ENCODE data around the gene PTCD3. TPM values are rescaled to one million over a fixed set of nuclear protein-coding genes. Genes with fewer than 3 reads are reported as not detected.

The PTCD3 gene
- total RNA-seq, 1 donor from 2014 or later, result 158 TPM

DNA sequence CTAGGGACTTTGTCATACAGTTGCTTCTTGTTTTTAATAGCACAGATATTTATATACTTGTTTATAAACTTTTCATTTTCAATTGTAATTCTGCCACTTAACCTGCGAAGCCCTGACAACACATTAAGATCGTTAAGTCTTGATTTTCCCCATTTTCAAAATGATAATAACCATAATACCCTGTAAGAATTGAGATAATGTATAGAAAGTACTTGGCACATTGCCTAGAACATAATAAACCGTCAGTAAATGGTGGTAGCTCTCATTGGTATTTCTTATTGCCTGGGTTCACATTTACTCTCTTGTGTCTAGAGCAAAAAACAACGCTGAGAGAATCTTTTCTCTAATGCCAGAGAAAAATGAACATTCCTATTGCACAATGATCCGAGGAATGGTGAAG lies 18.6 kb downstream of the PTCD3 start:
- Histone ChIP-seq H3K9me3 (replicated peaks) (no peaks in the 10 kb centered on the region), H3K27me3 (ENCODE audit: low read depth) (no peaks in the 10 kb centered on the region), H3K27ac (replicated peaks) (no peak overlapping the region), H3K4me3 (no peak overlapping the region), H3K36me3 (peaks cover 100% of the 10 kb centered on the region), H3K4me1 (no peaks in the 10 kb centered on the region)
- DNase-seq, result no peak
- intact Hi-C loops (cut with micrococcal nuclease), result no loop called here
- TF ChIP-seq, protein P1, sequence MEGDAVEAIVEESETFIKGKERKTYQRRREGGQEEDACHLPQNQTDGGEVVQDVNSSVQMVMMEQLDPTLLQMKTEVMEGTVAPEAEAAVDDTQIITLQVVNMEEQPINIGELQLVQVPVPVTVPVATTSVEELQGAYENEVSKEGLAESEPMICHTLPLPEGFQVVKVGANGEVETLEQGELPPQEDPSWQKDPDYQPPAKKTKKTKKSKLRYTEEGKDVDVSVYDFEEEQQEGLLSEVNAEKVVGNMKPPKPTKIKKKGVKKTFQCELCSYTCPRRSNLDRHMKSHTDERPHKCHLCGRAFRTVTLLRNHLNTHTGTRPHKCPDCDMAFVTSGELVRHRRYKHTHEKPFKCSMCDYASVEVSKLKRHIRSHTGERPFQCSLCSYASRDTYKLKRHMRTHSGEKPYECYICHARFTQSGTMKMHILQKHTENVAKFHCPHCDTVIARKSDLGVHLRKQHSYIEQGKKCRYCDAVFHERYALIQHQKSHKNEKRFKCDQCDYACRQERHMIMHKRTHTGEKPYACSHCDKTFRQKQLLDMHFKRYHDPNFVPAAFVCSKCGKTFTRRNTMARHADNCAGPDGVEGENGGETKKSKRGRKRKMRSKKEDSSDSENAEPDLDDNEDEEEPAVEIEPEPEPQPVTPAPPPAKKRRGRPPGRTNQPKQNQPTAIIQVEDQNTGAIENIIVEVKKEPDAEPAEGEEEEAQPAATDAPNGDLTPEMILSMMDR (IDR thresholded peaks at IDR 0.05; ENCODE audit: borderline replicate concordance), result no peak

DNA sequence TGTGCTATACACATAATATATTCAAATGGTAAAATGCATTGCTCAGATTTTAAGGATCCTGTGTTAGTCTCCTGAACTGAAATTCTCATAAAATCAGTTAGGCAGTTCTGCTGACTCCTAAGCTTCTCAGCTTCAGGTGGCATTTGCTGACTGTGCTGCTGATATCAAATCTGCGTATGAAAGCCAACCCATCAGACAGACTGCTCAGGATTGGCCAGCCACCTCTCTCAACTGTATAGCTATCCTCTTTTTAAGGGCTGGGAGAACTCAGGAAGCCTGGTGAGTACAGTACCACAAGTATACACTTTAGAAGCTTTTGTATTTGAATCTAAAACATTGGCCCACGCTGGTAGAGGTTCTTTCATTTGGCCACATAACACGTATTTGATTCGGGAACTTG lies 28.7 kb downstream of the PTCD3 start:
- TF ChIP-seq, protein P1 (IDR thresholded peaks at IDR 0.05; ENCODE audit: borderline replicate concordance), result no peak
- Histone ChIP-seq H3K4me3 (no peak overlapping the region), H3K4me1 (no peaks in the 10 kb centered on the region), H3K9me3 (replicated peaks) (no peaks in the 10 kb centered on the region), H3K36me3 (peaks cover 99% of the 10 kb centered on the region), H3K27me3 (ENCODE audit: low read depth) (no peaks in the 10 kb centered on the region), H3K27ac (replicated peaks) (no peak overlapping the region)
- intact Hi-C loops (cut with micrococcal nuclease), result no loop called here
- no peak for DNase-seq

DNA sequence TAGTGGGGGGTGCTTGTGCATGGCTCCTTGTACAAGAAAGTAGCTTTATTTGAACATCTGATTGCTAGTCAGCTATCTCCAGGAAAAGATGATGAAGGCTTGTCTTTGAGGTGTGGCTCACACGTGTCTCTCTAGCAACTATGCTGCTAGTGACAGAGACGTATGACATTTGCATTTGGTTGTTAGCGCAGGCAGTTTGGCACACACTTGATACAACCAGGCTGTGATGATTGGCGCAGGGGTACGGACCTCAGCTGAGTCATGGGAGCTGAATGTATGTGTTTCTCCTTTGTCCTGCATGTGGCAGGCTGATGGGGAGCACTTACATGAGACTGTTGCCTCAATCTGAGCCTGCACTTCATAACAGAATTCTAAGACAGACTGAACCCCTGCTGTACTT lies 29.6 kb downstream of the PTCD3 start:
- DNase-seq, result no peak
- Histone ChIP-seq H3K27me3 (ENCODE audit: low read depth) (no peaks in the 10 kb centered on the region), H3K36me3 (peaks cover 98% of the 10 kb centered on the region), H3K27ac (replicated peaks) (no peak overlapping the region), H3K4me1 (peaks cover 2% of the 10 kb centered on the region), H3K4me3 (no peak overlapping the region), H3K9me3 (replicated peaks) (no peaks in the 10 kb centered on the region)
- intact Hi-C loops (cut with micrococcal nuclease), result no loop called here
- TF ChIP-seq, protein P1 (IDR thresholded peaks at IDR 0.05; ENCODE audit: borderline replicate concordance), result no peak

DNA sequence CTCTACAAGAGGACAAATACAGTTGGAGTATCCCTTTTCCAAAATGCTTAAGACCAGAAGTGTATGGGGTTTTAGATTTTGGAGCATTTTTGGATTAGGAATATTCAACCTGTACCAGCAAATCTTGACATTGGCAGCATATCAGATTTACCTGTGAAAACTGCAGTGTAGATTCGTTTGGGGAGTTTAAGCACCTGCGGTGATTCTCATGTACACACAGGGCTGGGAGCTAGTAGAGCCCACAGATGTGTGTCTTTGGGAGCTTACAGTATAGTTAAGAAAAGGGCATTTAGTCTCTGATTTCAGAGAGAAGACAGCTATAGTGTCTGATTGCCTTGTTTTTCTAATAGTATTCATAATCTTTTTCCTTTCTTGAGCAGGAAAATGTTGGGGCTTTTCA lies 30.1 kb downstream of the PTCD3 start:
- TF ChIP-seq, protein P1 (IDR thresholded peaks at IDR 0.05; ENCODE audit: borderline replicate concordance), result no peak
- no peaks in the 10 kb centered on the region for H3K27me3 ChIP-seq (ENCODE audit: low read depth)
- H3K9me3 ChIP-seq (replicated peaks), result no peaks in the 10 kb centered on the region
- peaks cover 98% of the 10 kb centered on the region for H3K36me3 ChIP-seq
- H3K4me1 ChIP-seq, result peaks cover 7% of the 10 kb centered on the region
- DNase-seq, result no peak
- intact Hi-C loops (cut with micrococcal nuclease), result no loop called here
- H3K27ac ChIP-seq (replicated peaks), result no peak overlapping the region
- H3K4me3 ChIP-seq, result no peak overlapping the region

DNA sequence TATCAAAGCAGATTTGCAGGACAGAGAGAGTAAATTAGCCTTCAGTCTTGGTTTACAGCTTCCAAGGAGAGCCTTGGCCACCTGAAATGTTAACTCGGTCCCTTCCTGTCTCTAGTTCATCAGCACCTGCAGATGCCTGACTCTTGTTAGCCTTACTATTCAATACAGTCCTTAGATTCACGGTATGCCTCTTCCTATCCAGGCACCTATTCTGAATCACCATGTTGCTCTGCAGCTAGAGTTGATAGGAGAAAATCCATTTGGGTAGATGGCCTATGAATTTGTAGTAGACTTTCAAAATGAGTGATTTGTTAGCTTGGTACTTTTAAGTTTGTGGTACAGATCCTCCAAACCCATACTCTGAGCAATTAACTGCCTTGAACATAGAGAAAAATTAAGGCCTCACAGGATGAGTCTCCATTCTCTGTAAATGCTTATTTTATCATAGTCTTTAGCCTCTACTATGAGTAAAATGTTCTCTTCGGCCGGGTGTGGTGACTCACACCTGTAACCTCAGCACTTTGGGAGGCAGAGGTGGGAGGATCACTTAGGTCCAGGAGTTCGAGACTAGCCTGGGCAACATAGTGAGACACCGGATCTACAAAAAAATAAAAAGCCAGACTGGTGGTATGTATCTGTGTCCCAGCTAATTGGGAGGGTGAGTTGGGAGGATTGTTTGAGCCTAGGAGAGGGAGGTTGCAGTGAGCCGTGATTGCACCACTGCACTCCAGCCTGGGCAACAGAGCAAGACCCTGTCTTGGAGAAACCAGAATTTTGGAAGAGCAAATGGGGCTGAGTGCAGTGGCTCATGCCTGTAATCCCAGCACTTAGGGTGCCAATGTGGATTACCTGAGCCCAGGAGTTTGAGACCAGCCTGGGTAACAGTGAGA lies 32.9 kb downstream of the PTCD3 start:
- no peak overlapping the region for H3K4me3 ChIP-seq
- H3K36me3 ChIP-seq, result peaks cover 97% of the 10 kb centered on the region
- H3K4me1 ChIP-seq, result peaks cover 7% of the 10 kb centered on the region
- no peak for DNase-seq
- no peaks in the 10 kb centered on the region for H3K27me3 ChIP-seq (ENCODE audit: low read depth)
- intact Hi-C loops (cut with micrococcal nuclease), result no loop called here
- H3K27ac ChIP-seq (replicated peaks), result no peak overlapping the region
- TF ChIP-seq, protein P1 (IDR thresholded peaks at IDR 0.05; ENCODE audit: borderline replicate concordance), result no peak
- H3K9me3 ChIP-seq (replicated peaks), result no peaks in the 10 kb centered on the region
